NCI-H774 (cell line): Measurements from ENCODE around the gene RABEP1.
"Not testable (repeated sequence)": the region's sequence is repeated elsewhere in the genome, so short reads cannot be mapped to it uniquely, and the experiment has no call there.

Experiments used
- DNase-seq: peaks from one replicate; lab custom pipeline; 2025; lab: John Stamatoyannopoulos, UW

RABEP1 gene

GRCh38 chr17:5281814-5282641 lies at the start of gene RABEP1:
Gene RABEP1 (plus strand): TSS chr17:5282284. CDS start chr17:5282487, 203 bp downstream.
- DNase-seq, result peak; percentile 30

GRCh38 chr17:5233492-5233891 lies 48.6 kb upstream of the RABEP1 start:
- not testable (repeated sequence) for DNase-seq

GRCh38 chr17:5234645-5235576 lies 47.2 kb upstream of the RABEP1 start, which contains the start of gene SCIMP:
Gene SCIMP (minus strand): TSS chr17:5234860. CDS start chr17:5234755, 105 bp downstream.
- DNase-seq, result no peak

- DNase-seq, result no peak
These were observed 45.0 kb upstream of the RABEP1 start for GRCh38 chr17:5236938-5237540.

DNA sequence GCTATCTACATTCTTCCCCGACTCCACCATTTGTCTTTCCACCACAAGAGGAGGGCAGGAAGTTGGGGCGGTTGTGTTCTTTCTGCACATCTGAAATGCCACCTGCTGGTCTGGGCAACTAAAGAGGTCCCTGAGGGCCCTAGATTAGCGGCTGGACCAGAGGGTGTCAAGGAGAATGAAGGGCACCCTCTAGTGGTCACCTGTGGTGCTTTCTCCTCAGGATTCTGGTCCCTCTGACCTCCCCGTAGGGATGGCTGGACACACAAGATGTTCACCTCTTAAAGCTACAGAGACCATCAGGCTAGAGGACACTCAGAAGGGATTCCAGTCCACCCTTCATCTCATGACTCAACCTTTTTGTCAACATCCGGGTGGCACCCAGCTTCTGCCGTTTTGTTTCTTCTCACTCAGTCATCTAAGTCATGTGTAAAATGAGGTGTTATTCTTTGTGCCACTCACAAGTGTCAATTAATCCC lies 44.5 kb upstream of the RABEP1 start:
- DNase-seq, result peak; percentile 17

- no peak for DNase-seq
These were observed 43.8 kb upstream of the RABEP1 start for GRCh38 chr17:5238333-5238732.

DNA sequence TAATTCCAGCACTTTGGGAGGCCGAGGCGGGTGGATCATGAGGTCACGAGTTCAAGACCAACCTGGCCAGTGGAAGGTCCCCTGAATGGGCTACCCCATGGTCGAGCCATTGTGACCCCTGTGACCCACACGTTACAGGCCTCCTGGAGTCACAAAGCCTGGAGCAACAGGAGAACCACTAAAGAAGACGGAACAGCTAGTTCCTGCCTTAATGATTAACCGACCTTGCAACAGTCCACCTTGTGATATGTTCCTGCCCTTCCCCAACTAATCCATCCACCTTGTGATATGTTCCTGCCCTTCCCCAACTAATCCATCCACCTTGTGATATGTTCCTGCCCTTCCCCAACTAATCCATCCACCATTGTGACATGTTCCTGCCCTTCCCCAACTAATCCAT lies 42.3 kb upstream of the RABEP1 start:
- DNase-seq, result not testable (repeated sequence)

DNA sequence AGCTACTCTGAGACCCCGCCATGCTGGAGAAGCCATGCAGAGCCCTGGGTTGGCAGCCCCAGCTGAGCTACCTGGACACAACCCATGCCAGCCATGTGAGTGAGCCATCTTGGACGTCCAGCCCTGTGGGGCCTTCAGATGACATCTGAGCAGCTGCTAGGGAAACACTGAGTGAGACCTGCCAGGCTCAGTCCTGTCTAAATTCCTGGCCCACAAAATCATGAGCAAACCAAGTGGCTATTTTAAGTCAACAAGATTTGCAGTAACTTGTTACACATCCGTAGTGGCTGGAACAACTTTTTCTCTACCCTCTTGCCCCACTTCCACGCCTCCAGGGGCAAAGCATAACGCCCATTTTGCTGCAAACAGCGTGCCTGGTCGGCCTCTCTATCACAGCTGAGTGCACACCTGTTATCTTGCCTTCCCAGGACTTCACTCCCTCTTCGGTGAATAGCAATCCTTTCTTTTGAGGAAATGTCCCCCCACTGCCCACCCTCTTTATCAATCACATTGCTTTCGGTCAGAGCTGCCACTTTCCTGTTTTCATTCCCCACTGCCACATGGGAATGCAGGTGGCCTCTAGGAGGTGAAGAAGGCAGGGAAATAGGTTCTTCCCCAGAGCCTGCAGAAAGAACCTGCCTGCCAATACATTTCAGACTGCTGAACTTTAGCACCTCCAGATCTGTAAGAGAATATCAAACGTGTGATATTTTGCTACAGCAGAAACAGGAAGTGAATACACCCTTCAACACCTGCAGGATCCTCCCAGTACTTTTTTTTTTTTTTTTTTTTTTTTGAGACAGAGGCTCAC lies 40.0 kb upstream of the RABEP1 start:
- no peak for DNase-seq

- DNase-seq, result no peak
These were observed 34.5 kb upstream of the RABEP1 start for GRCh38 chr17:5247621-5248020.

- no peak for DNase-seq
These were observed 33.1 kb upstream of the RABEP1 start for GRCh38 chr17:5248821-5249479.

GRCh38 chr17:5249615-5250014 lies 32.5 kb upstream of the RABEP1 start:
- peak; percentile 10 for DNase-seq

DNA sequence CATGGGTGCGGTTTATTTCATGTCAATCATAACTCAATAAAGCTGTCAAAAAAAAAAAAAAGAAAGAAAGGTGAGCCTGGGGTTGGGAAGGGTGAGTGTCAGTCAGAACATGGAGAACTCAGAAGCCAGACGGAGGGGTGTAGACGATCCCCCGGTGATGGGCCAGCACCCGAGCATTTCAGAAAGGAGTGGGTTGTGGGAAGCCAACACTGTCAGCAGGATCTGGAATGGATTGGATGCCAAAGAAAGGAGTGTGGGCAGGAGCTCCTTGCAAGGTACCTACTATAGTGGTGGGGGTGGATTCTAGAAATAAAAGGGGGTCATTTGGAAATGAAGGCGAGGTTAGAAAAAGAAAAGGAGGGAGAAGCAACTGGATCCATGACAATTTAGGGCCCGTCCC lies 27.7 kb upstream of the RABEP1 start:
- DNase-seq, result no peak

- DNase-seq, result no peak
These were observed 27.1 kb upstream of the RABEP1 start for GRCh38 chr17:5254903-5255521.

GRCh38 chr17:5257124-5257523 lies 25.0 kb upstream of the RABEP1 start:
- no peak for DNase-seq

- no peak for DNase-seq
These were observed 21.5 kb upstream of the RABEP1 start for GRCh38 chr17:5260542-5260941.

DNA sequence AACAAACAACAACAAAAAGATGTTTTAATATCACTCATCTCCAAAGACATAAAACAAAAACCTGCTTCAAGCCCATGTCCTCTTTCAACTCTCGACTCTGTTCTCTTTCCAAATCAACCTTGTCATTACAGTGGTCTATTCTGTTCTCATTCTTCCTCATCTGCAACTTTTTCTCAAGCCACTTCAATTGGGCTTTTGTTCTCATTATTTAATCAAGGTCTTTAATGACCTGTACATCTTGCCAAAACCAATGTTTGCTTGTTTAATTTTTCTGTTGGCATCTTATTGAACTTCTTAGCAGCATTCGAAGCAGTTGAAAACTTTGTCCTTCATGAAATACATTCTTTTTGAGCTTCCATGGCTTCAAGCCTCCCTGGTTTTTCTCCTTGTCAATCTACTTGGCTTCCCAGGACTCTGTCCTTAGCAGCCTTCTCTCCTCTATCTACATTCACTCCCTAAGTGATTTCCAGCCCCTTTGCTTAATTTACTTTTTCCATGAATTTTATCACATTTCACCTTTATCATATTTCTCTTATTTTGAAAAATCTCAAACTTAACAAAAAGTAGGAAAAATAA lies 19.6 kb upstream of the RABEP1 start:
- no peak for DNase-seq

GRCh38 chr17:5263441-5263840 lies 18.6 kb upstream of the RABEP1 start:
- DNase-seq, result no peak

- DNase-seq, result no peak
These were observed 17.2 kb upstream of the RABEP1 start for GRCh38 chr17:5264893-5265292.

- DNase-seq, result no peak
These were observed 12.7 kb upstream of the RABEP1 start for GRCh38 chr17:5269241-5269960.
